Activated CD8-positive, alpha-beta T cell treated with anti-CD3 and anti-CD28 coated beads for 36 hours (primary cell): ENCODE data around the gene IL22RA1. TPM values are rescaled to one million over a fixed set of nuclear protein-coding genes. Genes with fewer than 3 reads are reported as not detected.

Source experiments
- ATAC-seq: fragments of 200-7000 bp; cut with Tn5 transposase; one replicate; pipeline ENCODE4 v1.10.0; 2021; ENCODE audit warnings: mild to moderate bottlenecking, moderate library complexity
- CTCF ChIA-PET: fragments of 350-600 bp; sonication (Branson Sonifier 250); formaldehyde crosslinking; loops from one replicate; lab custom pipeline; 2021; ENCODE audit warnings: antibody characterized with exemption; lab: Charles Lee
- POLR2A ChIA-PET: fragments of 350-600 bp; sonication (Branson Sonifier 250); formaldehyde crosslinking; loops from one replicate; lab custom pipeline; 2021; ENCODE audit warnings: antibody characterized with exemption; lab: Charles Lee
- DNase-seq: peaks from one replicate; pipeline ENCODE4 v3.0.0-alpha.2; 2020
- H3K27ac Mint-ChIP-seq: one replicate; pipeline ENCODE4 v1.8.0; 2021; ENCODE audit warnings: mild to moderate bottlenecking, mixed read lengths
- H3K27me3 Mint-ChIP-seq: one replicate; pipeline ENCODE4 v1.8.0; 2021; ENCODE audit warnings: mixed read lengths
- H3K36me3 Mint-ChIP-seq: one replicate; pipeline ENCODE4 v1.8.0; 2021; ENCODE audit warnings: low read depth, mixed read lengths
- H3K4me1 Mint-ChIP-seq: one replicate; pipeline ENCODE4 v1.8.0; 2021; ENCODE audit warnings: low read depth, mixed read lengths
- H3K4me3 Mint-ChIP-seq: one replicate; pipeline ENCODE4 v1.8.0; 2021; ENCODE audit warnings: mild to moderate bottlenecking, moderate library complexity, mixed read lengths
- H3K9me3 Mint-ChIP-seq: one replicate; pipeline ENCODE4 v1.8.0; 2021; ENCODE audit warnings: mixed read lengths
- intact Hi-C: fragments of 100-400 bp; cut with micrococcal nuclease; formaldehyde crosslinking; loops from one replicate; pipeline ENCODE4 v1.10.0; 2022
- total RNA-seq, 2 experiments: library from RNA; stranded (reverse); gene quantifications; one replicate each; pipeline ENCODE4 v1.2.3, GENCODE V29; 2021
- TF ChIP-seq, protein P1 (sequence below): fragments of 200-600 bp; IDR thresholded peaks from one replicate; pipeline ENCODE4 v1.8.0; 2022; ENCODE audit warnings: antibody characterized with exemption, mild to moderate bottlenecking

IL22RA1 gene
- total RNA-seq, 2 experiments from 2014 or later: not detected

DNA sequence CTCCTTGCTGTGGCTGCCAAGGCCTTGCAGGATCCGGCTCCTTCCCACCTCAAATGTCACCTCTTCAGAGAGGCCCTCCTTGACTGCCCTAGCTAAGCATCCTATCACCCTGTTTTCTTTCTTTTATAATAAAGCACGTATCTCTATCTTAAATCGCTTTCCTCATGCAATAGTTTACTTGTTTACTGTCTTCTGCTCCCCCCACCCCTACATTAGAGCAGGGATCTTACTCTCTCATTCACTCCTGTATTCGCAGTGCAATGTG lies 67.4 kb downstream of the IL22RA1 start:
- DNase-seq (no peak), ATAC-seq (no peak)
- Mint-ChIP-seq H3K9me3 (no peaks in the 10 kb centered on the region), H3K27me3 (peaks cover 2% of the 10 kb centered on the region), H3K27ac (no peak overlapping the region), H3K36me3 (no peaks in the 10 kb centered on the region), H3K4me1 (no peaks in the 10 kb centered on the region), H3K4me3 (no peak overlapping the region)
- POLR2A ChIA-PET: no interaction called here
- CTCF ChIA-PET: no interaction called here
- intact Hi-C loops: no loop called here
- TF ChIP-seq, protein P1, sequence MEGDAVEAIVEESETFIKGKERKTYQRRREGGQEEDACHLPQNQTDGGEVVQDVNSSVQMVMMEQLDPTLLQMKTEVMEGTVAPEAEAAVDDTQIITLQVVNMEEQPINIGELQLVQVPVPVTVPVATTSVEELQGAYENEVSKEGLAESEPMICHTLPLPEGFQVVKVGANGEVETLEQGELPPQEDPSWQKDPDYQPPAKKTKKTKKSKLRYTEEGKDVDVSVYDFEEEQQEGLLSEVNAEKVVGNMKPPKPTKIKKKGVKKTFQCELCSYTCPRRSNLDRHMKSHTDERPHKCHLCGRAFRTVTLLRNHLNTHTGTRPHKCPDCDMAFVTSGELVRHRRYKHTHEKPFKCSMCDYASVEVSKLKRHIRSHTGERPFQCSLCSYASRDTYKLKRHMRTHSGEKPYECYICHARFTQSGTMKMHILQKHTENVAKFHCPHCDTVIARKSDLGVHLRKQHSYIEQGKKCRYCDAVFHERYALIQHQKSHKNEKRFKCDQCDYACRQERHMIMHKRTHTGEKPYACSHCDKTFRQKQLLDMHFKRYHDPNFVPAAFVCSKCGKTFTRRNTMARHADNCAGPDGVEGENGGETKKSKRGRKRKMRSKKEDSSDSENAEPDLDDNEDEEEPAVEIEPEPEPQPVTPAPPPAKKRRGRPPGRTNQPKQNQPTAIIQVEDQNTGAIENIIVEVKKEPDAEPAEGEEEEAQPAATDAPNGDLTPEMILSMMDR: no peak

- no peak overlapping the region for H3K4me3 Mint-ChIP-seq
- H3K27ac Mint-ChIP-seq: no peak overlapping the region
- CTCF ChIA-PET: no interaction called here
- TF ChIP-seq, protein P1: no peak
- H3K27me3 Mint-ChIP-seq: peaks cover 2% of the 10 kb centered on the region
- intact Hi-C loops: no loop called here
- no peaks in the 10 kb centered on the region for H3K9me3 Mint-ChIP-seq
- no peaks in the 10 kb centered on the region for H3K4me1 Mint-ChIP-seq
- no peaks in the 10 kb centered on the region for H3K36me3 Mint-ChIP-seq
- no peak for DNase-seq
- ATAC-seq: no peak
- POLR2A ChIA-PET: no interaction called here
Measured at GRCh38 chr1:24074817-24075589, 67.9 kb downstream of the IL22RA1 start.

DNA sequence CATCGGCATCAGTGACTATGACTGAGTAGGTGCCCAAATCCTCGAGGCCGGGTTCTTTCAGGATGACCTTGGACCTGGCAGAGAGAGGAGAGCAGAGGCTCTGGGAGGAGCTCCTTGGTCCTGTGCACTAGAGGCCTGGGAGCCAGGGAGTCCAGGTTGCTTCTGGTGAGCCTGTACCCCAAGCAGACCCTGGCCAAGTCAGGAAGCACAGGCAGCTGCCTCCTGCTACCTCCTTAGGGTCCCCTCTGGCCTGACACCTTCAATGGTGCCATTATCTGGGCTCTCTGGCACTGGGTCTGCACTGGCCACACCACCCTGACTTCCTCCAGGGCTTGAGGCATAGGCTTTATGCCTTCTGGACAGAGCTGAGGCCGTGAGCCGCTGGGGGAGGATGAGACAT lies 68.7 kb downstream of the IL22RA1 start:
- intact Hi-C loops: no loop called here
- Mint-ChIP-seq H3K27me3 (peaks cover 2% of the 10 kb centered on the region), H3K27ac (no peak overlapping the region), H3K36me3 (no peaks in the 10 kb centered on the region), H3K4me3 (no peak overlapping the region), H3K4me1 (no peaks in the 10 kb centered on the region), H3K9me3 (no peaks in the 10 kb centered on the region)
- TF ChIP-seq, protein P1: no peak
- ChIA-PET POLR2A (no interaction called here), CTCF (no interaction called here)
- no peak for DNase-seq
- no peak for ATAC-seq

GRCh38 chr1:24071941-24072340 lies 71.0 kb downstream of the IL22RA1 start:
- Mint-ChIP-seq H3K4me1 (no peaks in the 10 kb centered on the region), H3K4me3 (no peak overlapping the region), H3K27ac (no peak overlapping the region), H3K36me3 (no peaks in the 10 kb centered on the region), H3K27me3 (peaks cover 2% of the 10 kb centered on the region), H3K9me3 (no peaks in the 10 kb centered on the region)
- ChIA-PET POLR2A (interaction anchor here (0.8 kb wide), 1 partner anchor 41 kb away, joined by 3 read pairs; no protein-coding TSS in a partner anchor), CTCF (interaction anchor here (0.9 to 2.4 kb wide), 17 partner anchors 11 to 319 kb away, joined by 3 to 19 read pairs (median 5); partner anchors contain the start of gene MYOM3)
- intact Hi-C loops: no loop called here
- ATAC-seq (no peak), DNase-seq (no peak)
- TF ChIP-seq, protein P1: no peak

DNA sequence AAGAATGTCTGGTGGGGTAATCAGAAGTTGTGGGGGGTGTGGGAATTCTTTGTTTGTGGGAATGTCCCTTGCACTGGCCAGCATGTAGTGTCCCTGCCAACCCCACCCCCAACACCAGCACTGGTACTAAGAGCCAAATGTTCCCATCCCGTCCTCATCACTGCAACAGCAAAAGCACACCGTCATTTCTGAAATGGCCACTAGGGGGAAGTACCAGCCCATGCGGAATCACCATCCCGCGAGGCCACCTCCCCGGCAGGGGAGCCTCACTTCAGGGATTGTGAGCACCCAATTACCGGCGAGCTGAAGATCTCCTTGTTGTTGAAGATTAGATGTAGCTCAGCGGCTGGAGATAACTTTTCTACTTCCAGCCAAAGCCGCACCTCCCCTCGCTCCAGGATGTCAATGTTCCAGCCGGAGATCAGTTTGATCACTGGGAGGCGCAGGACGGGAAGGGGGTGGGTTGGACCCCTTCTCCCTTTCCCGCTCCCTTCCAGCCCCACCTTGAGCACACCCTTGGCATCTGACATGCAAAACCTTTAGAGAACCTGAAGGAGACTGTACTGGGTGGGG lies 72.0 kb downstream of the IL22RA1 start:
- H3K27me3 Mint-ChIP-seq: peaks cover 2% of the 10 kb centered on the region
- ChIA-PET POLR2A (interaction anchor here (0.8 to 1.5 kb wide), 2 partner anchors 10 to 42 kb away, joined by 3 read pairs; no protein-coding TSS in a partner anchor), CTCF (interaction anchor here (0.6 to 2.4 kb wide), 28 partner anchors 10 to 342 kb away, joined by 3 to 19 read pairs (median 3); partner anchors contain the start of gene MYOM3)
- TF ChIP-seq, protein P1: peak; percentile 81
- peak; percentile 98 for ATAC-seq
- H3K36me3 Mint-ChIP-seq: no peaks in the 10 kb centered on the region
- intact Hi-C loops: no loop called here
- H3K4me3 Mint-ChIP-seq: no peak overlapping the region
- H3K27ac Mint-ChIP-seq: no peak overlapping the region
- peak; percentile 87 for DNase-seq
- H3K9me3 Mint-ChIP-seq: no peaks in the 10 kb centered on the region
- no peaks in the 10 kb centered on the region for H3K4me1 Mint-ChIP-seq
